ENCODE results near the gene TCERG1L. TPM values are rescaled to one million over a fixed set of nuclear protein-coding genes. Genes with fewer than 3 reads are reported as not detected.

Gene TCERG1L
- total RNA-seq, 4 donors from 2014 or later, result 0.42 to 1.3 TPM; not detected in 2

DNA sequence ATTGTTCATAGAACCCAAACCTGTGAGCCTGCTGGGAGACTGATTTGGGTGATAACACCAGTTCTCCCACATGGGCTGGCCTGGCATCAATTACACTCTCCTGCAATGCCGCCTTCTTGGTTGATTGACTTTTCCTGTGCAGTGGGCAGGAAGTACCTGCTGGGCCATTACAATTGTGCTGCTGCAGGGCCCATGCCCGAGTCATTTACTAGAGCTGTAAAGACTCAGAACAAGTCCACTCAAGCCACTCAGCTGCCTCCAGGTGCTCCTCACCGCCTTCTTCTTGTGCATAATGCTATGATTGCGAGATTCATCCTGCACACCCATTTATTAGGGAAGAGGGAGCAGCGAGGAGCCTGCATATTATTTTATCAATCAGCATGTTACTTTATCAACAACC lies 264.0 kb downstream of the TCERG1L start:
- WGBS, 2 donors, result 55 to 61% methylated on average over 5 of the region's 5 CpGs
- TF ChIP-seq, protein P1, sequence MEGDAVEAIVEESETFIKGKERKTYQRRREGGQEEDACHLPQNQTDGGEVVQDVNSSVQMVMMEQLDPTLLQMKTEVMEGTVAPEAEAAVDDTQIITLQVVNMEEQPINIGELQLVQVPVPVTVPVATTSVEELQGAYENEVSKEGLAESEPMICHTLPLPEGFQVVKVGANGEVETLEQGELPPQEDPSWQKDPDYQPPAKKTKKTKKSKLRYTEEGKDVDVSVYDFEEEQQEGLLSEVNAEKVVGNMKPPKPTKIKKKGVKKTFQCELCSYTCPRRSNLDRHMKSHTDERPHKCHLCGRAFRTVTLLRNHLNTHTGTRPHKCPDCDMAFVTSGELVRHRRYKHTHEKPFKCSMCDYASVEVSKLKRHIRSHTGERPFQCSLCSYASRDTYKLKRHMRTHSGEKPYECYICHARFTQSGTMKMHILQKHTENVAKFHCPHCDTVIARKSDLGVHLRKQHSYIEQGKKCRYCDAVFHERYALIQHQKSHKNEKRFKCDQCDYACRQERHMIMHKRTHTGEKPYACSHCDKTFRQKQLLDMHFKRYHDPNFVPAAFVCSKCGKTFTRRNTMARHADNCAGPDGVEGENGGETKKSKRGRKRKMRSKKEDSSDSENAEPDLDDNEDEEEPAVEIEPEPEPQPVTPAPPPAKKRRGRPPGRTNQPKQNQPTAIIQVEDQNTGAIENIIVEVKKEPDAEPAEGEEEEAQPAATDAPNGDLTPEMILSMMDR (IDR thresholded peaks at IDR 0.05), result no peak

DNA sequence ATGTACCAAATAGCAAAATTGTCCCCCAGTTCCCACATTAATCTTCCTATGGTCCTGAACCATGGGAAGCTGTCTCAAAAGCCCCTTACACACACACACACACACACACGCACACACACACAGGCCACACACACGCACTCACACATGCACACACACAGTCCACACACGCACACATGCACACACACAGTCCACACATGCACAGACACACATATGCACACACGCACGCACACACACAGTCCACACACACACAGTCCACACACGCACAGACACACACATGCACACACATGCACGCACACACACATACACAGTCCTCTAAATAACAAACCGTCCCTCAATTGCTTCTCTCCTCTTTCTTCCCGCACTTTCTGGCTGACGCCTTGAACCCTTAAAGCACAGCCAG lies 265.3 kb downstream of the TCERG1L start:
- no peaks in the 10 kb centered on the region for H3K36me3 ChIP-seq
- H3K4me1 ChIP-seq, result no peaks in the 10 kb centered on the region
- H3K4me3 ChIP-seq, result no peak overlapping the region
- DNase-seq (ENCODE audit: low spot score in 2 of 2), result no peak
- H3K27ac ChIP-seq, result no peak overlapping the region
- no peaks in the 10 kb centered on the region for H3K9me3 ChIP-seq
- H3K27me3 ChIP-seq, result no peaks in the 10 kb centered on the region
- TF ChIP-seq EP300 (IDR thresholded peaks at IDR 0.05) (no peak), POLR2A (IDR thresholded peaks at IDR 0.05) (no peak)
- TF ChIP-seq, protein P1 (IDR thresholded peaks at IDR 0.05), result no peak
- WGBS, 2 donors, result 83 to 88% methylated on average over 8 to 10 of the region's 10 CpGs

More for the DNA sequence above, 264.0 kb downstream of the TCERG1L start:
- no peak overlapping the region for H3K4me3 ChIP-seq
- no peaks in the 10 kb centered on the region for H3K9me3 ChIP-seq
- no peaks in the 10 kb centered on the region for H3K36me3 ChIP-seq
- no peak for DNase-seq (ENCODE audit: low spot score in 2 of 2)
- H3K4me1 ChIP-seq, result no peaks in the 10 kb centered on the region
- H3K27me3 ChIP-seq, result no peaks in the 10 kb centered on the region
- H3K27ac ChIP-seq, result no peak overlapping the region

DNA sequence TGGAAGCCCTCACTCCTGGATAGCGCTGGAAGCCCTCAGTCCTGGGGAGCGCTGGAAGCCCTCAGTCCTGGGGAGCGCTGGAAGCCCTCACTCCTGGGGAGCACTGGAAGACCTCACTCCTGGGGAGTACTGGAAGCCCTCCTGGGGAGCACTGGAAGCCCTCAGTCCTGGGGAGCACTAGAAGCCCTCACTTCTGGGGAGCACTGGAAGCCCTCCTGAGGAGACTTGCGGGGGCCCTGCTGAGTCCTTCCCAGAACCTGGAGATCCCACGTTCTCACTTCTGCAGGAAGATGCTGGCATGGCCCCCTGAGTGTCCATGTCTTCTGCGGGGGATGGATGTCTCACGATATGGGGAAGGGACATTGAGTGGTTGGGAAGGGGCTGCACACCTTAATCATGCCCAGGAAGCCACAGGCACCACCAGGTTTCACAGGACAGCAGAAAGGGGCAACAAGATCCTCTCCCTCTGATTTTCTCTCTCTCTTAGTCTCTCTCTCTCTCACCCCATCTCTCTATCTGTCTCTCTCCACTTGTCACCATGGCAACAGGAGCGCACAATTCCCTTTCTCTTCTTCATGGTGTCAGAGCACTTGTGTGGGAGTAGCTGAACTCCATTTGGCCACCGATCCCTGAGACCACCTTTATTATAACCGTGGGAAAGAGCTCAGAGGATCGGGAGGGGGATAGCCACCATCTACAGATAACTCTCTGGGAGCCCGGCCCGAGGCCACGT lies 267.0 kb downstream of the TCERG1L start:
- TF ChIP-seq EP300 (IDR thresholded peaks at IDR 0.05) (no peak), POLR2A (IDR thresholded peaks at IDR 0.05) (no peak)
- TF ChIP-seq, protein P1 (IDR thresholded peaks at IDR 0.05), result no peak
- Histone ChIP-seq H3K36me3 (no peaks in the 10 kb centered on the region), H3K27ac (no peak overlapping the region), H3K27me3 (no peaks in the 10 kb centered on the region), H3K4me3 (no peak overlapping the region), H3K4me1 (no peaks in the 10 kb centered on the region), H3K9me3 (peaks cover 0 to 4% (median 0%) of the 10 kb centered on the region in 4 donors)
- 76 to 77% methylated on average over 13 to 14 of the region's 14 CpGs for whole genome bisulfite sequencing, 2 donors
- DNase-seq (ENCODE audit: low spot score in 2 of 2), result no peak

DNA sequence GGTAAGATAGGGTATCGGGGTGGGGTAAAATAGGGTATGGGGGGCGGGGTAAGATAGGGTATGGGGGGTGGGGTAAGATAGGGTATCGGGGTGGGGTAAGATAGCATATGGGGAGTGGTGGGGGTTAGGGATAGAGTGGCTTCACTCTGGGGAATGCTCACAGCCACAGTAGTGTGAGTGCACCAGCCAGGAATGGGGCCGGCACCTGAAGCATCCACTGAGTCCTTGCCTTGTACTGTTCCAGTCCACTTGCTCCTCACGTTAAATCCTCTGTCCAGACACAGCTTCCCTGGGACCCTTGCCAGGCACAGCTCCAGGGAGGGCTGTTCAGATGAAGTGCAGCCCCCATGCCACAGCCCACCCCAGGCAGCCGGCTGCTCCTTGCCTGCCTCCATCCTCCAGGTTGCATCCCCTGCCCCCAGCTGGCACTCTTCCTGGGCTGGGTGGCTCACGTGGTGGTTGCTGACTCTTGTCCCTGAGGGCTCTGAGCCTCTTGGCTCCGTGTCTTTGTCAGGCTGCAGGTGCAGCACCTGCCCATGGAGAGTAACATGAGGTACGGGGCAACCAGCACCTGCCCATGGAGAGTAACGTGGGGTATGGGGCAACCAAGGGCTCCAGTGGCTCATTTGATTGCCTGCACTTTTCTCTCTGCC lies 268.4 kb downstream of the TCERG1L start:
- no peak overlapping the region for H3K4me3 ChIP-seq
- no peak overlapping the region for H3K27ac ChIP-seq
- H3K36me3 ChIP-seq, result no peaks in the 10 kb centered on the region
- DNase-seq (ENCODE audit: low spot score in 2 of 2), result no peak
- TF ChIP-seq, protein P1 (IDR thresholded peaks at IDR 0.05), result no peak
- TF ChIP-seq EP300 (IDR thresholded peaks at IDR 0.05), result no peak
- TF ChIP-seq POLR2A (IDR thresholded peaks at IDR 0.05), result no peak
- H3K9me3 ChIP-seq, result peaks cover 0 to 4% (median 0%) of the 10 kb centered on the region in 4 donors
- 55 to 70% methylated on average over 7 to 10 of the region's 10 CpGs for WGBS, 2 donors
- H3K27me3 ChIP-seq, result no peaks in the 10 kb centered on the region
- no peaks in the 10 kb centered on the region for H3K4me1 ChIP-seq

All from tibial nerve (tissue), 4 donors.